Measurements from ENCODE around the gene KRTAP9-3.

DNA sequence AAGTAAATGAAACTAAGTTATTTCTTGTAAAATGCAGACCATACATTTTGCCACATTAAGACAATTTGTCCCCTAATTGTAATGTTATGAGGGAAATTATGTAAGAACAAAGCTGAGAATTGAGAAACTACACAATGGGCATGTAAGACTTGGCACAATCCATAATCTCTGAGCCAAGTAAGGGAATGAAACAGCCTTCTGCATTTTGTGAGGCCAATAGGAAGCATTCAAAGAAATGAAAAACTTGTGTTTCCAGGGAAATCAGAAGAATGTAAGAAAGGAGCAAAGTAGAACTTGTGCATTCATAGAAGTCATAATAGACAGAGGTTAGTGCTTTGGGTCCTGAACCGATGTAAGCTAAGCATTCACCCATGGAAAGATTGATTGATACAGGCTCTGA is 19.0 kb downstream of the KRTAP9-3 start:
- TF ChIP-seq, protein P1, sequence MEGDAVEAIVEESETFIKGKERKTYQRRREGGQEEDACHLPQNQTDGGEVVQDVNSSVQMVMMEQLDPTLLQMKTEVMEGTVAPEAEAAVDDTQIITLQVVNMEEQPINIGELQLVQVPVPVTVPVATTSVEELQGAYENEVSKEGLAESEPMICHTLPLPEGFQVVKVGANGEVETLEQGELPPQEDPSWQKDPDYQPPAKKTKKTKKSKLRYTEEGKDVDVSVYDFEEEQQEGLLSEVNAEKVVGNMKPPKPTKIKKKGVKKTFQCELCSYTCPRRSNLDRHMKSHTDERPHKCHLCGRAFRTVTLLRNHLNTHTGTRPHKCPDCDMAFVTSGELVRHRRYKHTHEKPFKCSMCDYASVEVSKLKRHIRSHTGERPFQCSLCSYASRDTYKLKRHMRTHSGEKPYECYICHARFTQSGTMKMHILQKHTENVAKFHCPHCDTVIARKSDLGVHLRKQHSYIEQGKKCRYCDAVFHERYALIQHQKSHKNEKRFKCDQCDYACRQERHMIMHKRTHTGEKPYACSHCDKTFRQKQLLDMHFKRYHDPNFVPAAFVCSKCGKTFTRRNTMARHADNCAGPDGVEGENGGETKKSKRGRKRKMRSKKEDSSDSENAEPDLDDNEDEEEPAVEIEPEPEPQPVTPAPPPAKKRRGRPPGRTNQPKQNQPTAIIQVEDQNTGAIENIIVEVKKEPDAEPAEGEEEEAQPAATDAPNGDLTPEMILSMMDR (IDR thresholded peaks at IDR 0.05) = no peak
- no peak for TF ChIP-seq EZH2phosphoT487 (IDR thresholded peaks at IDR 0.05)
- TF ChIP-seq EZH2 (IDR thresholded peaks at IDR 0.05) = no peak

Data from neural progenitor cell (in vitro differentiated cells).